Large intestine (tissue), 3 donors: ENCODE measurements around the gene PFKP. TPM values are rescaled to one million over a fixed set of nuclear protein-coding genes. Genes with fewer than 3 reads are reported as not detected.

Experiments used
- DNase-seq, 2 donors: peaks; one replicate each; pipeline versions ENCODE4 v3.0.0 to v3.0.0-alpha.2; 2013
- H3K27ac ChIP-seq: one replicate; pipeline ENCODE4 v1.5.1; 2013; ENCODE audit warnings: low read length
- H3K27me3 ChIP-seq: 2 replicates; pipeline ENCODE4 v1.6.1; 2013; ENCODE audit warnings: low read length; ENCODE audit not compliant: control insufficient read depth, insufficient read depth
- H3K36me3 ChIP-seq: 2 replicates; pipeline ENCODE4 v1.6.1; 2013; ENCODE audit warnings: low read length; ENCODE audit not compliant: control insufficient read depth, insufficient read depth
- H3K4me1 ChIP-seq: one replicate; pipeline ENCODE4 v1.6.1; 2013; ENCODE audit warnings: low read length; ENCODE audit not compliant: control insufficient read depth, insufficient read depth
- H3K4me3 ChIP-seq: one replicate; pipeline ENCODE4 v1.5.1; 2013; ENCODE audit warnings: low read length
- H3K9me3 ChIP-seq: one replicate; pipeline ENCODE4 v1.6.1; 2013; ENCODE audit warnings: mild to moderate bottlenecking, low read depth, low read length, moderate library complexity; ENCODE audit not compliant: control insufficient read depth
- WGBS: methylation state at CpG from one replicate; pipeline ENCODE4 v1.1.5; 2013; ENCODE audit warnings: low lambda C conversion rate; ENCODE audit not compliant: insufficient coverage; 5-methylcytosine and 5-hydroxymethylcytosine counted together
- polyA plus RNA-seq: library from polyadenylated mRNA; unstranded; fragments of 120-200 nt; gene quantifications from one replicate; pipeline ENCODE4 v1.2.1, GENCODE V29; 2013

PFKP gene
- polyA plus RNA-seq, 1 donor: 29.2 TPM

- H3K4me1 ChIP-seq: no peaks in the 10 kb centered on the region
- no peaks in the 10 kb centered on the region for H3K9me3 ChIP-seq
- no peak for DNase-seq
- no peak overlapping the region for H3K27ac ChIP-seq
- WGBS: no CpG with 5 or more reads among the region's 13 CpGs
- peaks cover 85% of the 10 kb centered on the region for H3K36me3 ChIP-seq
- no peaks in the 10 kb centered on the region for H3K27me3 ChIP-seq
- no peak overlapping the region for H3K4me3 ChIP-seq
These were observed 84.7 kb downstream of the PFKP start for GRCh38 chr10:3151889-3152565.

- H3K36me3 ChIP-seq: peaks cover 84% of the 10 kb centered on the region
- no peaks in the 10 kb centered on the region for H3K9me3 ChIP-seq
- no peak overlapping the region for H3K4me3 ChIP-seq
- H3K27me3 ChIP-seq: no peaks in the 10 kb centered on the region
- WGBS: no CpG with 5 or more reads among the region's 9 CpGs
- no peaks in the 10 kb centered on the region for H3K4me1 ChIP-seq
- H3K27ac ChIP-seq: no peak overlapping the region
- DNase-seq: no peak
These were observed 85.2 kb downstream of the PFKP start for GRCh38 chr10:3152566-3152935.

GRCh38 chr10:3154666-3155065, 87.3 kb downstream of the PFKP start:
- no peak overlapping the region for H3K27ac ChIP-seq
- no peak for DNase-seq
- H3K27me3 ChIP-seq: no peaks in the 10 kb centered on the region
- no peaks in the 10 kb centered on the region for H3K9me3 ChIP-seq
- 93% methylated on average over 3 of the region's 10 CpGs for WGBS
- peaks cover 86% of the 10 kb centered on the region for H3K36me3 ChIP-seq
- no peak overlapping the region for H3K4me3 ChIP-seq
- no peaks in the 10 kb centered on the region for H3K4me1 ChIP-seq

GRCh38 chr10:3159152-3159551, 91.8 kb downstream of the PFKP start:
- Histone ChIP-seq H3K4me1 (no peaks in the 10 kb centered on the region), H3K4me3 (no peak overlapping the region), H3K27me3 (no peaks in the 10 kb centered on the region), H3K9me3 (no peaks in the 10 kb centered on the region), H3K27ac (no peak overlapping the region), H3K36me3 (peaks cover 75% of the 10 kb centered on the region)
- no peak for DNase-seq
- WGBS: 90% methylated on average over 2 of the region's 10 CpGs

GRCh38 chr10:3162533-3162932, 95.2 kb downstream of the PFKP start:
- DNase-seq: no peak
- Histone ChIP-seq H3K4me3 (no peak overlapping the region), H3K9me3 (no peaks in the 10 kb centered on the region), H3K4me1 (no peaks in the 10 kb centered on the region), H3K36me3 (peaks cover 84% of the 10 kb centered on the region), H3K27me3 (no peaks in the 10 kb centered on the region), H3K27ac (no peak overlapping the region)
- no CpG with 5 or more reads among the region's 9 CpGs for WGBS

GRCh38 chr10:3163879-3164278, 96.5 kb downstream of the PFKP start:
- H3K9me3 ChIP-seq: no peaks in the 10 kb centered on the region
- 100% methylated on average over 2 of the region's 9 CpGs for WGBS
- no peaks in the 10 kb centered on the region for H3K4me1 ChIP-seq
- H3K27me3 ChIP-seq: no peaks in the 10 kb centered on the region
- peaks cover 84% of the 10 kb centered on the region for H3K36me3 ChIP-seq
- no peak overlapping the region for H3K4me3 ChIP-seq
- DNase-seq: no peak
- no peak overlapping the region for H3K27ac ChIP-seq

- Histone ChIP-seq H3K9me3 (no peaks in the 10 kb centered on the region), H3K4me3 (no peak overlapping the region), H3K36me3 (peaks cover 82% of the 10 kb centered on the region), H3K27me3 (no peaks in the 10 kb centered on the region), H3K4me1 (no peaks in the 10 kb centered on the region), H3K27ac (no peak overlapping the region)
- WGBS: 61% methylated on average over 5 of the region's 9 CpGs
- no peak for DNase-seq
These were observed 97.8 kb downstream of the PFKP start for GRCh38 chr10:3165196-3165595.

- Histone ChIP-seq H3K27ac (no peak overlapping the region), H3K4me1 (no peaks in the 10 kb centered on the region), H3K4me3 (no peak overlapping the region), H3K36me3 (peaks cover 77% of the 10 kb centered on the region), H3K9me3 (no peaks in the 10 kb centered on the region), H3K27me3 (no peaks in the 10 kb centered on the region)
- DNase-seq: no peak
- WGBS: 100% methylated on average over 2 of the region's 10 CpGs
These were observed 99.3 kb downstream of the PFKP start for GRCh38 chr10:3166496-3167290.

- no CpG with 5 or more reads among the region's 21 CpGs for WGBS
These were observed 100.4 kb downstream of the PFKP start for GRCh38 chr10:3167611-3168330.

GRCh38 chr10:3169271-3169670, 101.9 kb downstream of the PFKP start:
- no peaks in the 10 kb centered on the region for H3K4me1 ChIP-seq
- H3K27ac ChIP-seq: no peak overlapping the region
- H3K36me3 ChIP-seq: peaks cover 57% of the 10 kb centered on the region
- H3K4me3 ChIP-seq: no peak overlapping the region
- H3K9me3 ChIP-seq: peaks cover 6% of the 10 kb centered on the region
- H3K27me3 ChIP-seq: no peaks in the 10 kb centered on the region
- no CpG with 5 or more reads among the region's 10 CpGs for WGBS
- DNase-seq: no peak

More at GRCh38 chr10:3167611-3168330, 100.4 kb downstream of the PFKP start:
- Histone ChIP-seq H3K9me3 (no peaks in the 10 kb centered on the region), H3K36me3 (peaks cover 68% of the 10 kb centered on the region), H3K4me3 (no peak overlapping the region), H3K27ac (no peak overlapping the region), H3K27me3 (no peaks in the 10 kb centered on the region), H3K4me1 (no peaks in the 10 kb centered on the region)
- DNase-seq: no peak
